Ammon's horn (tissue), 1 donor: ENCODE measurements around the gene C1orf116.
A peak's percentile ranks its signal among the peaks of the same experiment; 100 is the strongest.

ENCODE experiments used
- DNase-seq: peaks from one replicate; pipeline ENCODE4 v3.0.0-alpha.2; 2016; ENCODE audit warnings: low spot score

Gene C1orf116

GRCh38 chr1:207019661-207020060 lies 12.9 kb downstream of the C1orf116 start:
- DNase-seq = no peak

- no peak for DNase-seq
These were observed 13.4 kb downstream of the C1orf116 start for GRCh38 chr1:207019161-207019560.

GRCh38 chr1:207018707-207019106 lies 13.8 kb downstream of the C1orf116 start:
- no peak for DNase-seq

GRCh38 chr1:207017615-207018559 lies 14.7 kb downstream of the C1orf116 start:
- peak; percentile 16 for DNase-seq

GRCh38 chr1:207015791-207016190 lies 16.8 kb downstream of the C1orf116 start:
- no peak for DNase-seq

- no peak for DNase-seq
These were observed 17.8 kb downstream of the C1orf116 start for GRCh38 chr1:207014728-207015127.

GRCh38 chr1:207013321-207014085 lies 19.1 kb downstream of the C1orf116 start:
- no peak for DNase-seq

- no peak for DNase-seq
These were observed 21.8 kb downstream of the C1orf116 start for GRCh38 chr1:207010726-207011125.

GRCh38 chr1:207009945-207010344 lies 22.6 kb downstream of the C1orf116 start:
- no peak for DNase-seq

- no peak for DNase-seq
These were observed 23.2 kb downstream of the C1orf116 start for GRCh38 chr1:207009182-207009850.

- DNase-seq = no peak
These were observed 25.1 kb downstream of the C1orf116 start for GRCh38 chr1:207007352-207008033.

GRCh38 chr1:207006914-207007313 lies 25.6 kb downstream of the C1orf116 start:
- DNase-seq = no peak

- no peak for DNase-seq
These were observed 26.5 kb downstream of the C1orf116 start for GRCh38 chr1:207006083-207006482.

GRCh38 chr1:207004931-207005830 lies 27.4 kb downstream of the C1orf116 start:
- peak; percentile 68 for DNase-seq

GRCh38 chr1:207003210-207003609 lies 29.3 kb downstream of the C1orf116 start:
- no peak for DNase-seq

- DNase-seq = no peak
These were observed 29.8 kb downstream of the C1orf116 start for GRCh38 chr1:207002724-207003146.

- no peak for DNase-seq
These were observed 30.9 kb downstream of the C1orf116 start for GRCh38 chr1:207001492-207002245.

GRCh38 chr1:207000651-207001291 lies 31.8 kb downstream of the C1orf116 start:
- no peak for DNase-seq

GRCh38 chr1:206998816-206999215 lies 33.7 kb downstream of the C1orf116 start:
- no peak for DNase-seq
